ENCODE results near the gene CANX.

Gene CANX

GRCh38 chr5:179758955-179759354 lies 60.2 kb downstream of the CANX start:
- no peak for DNase-seq

- no peak for DNase-seq
Observed at GRCh38 chr5:179759581-179760551, 61.1 kb downstream of the CANX start.

- peak; percentile 1 for DNase-seq
Observed at GRCh38 chr5:179762079-179762780, 63.5 kb downstream of the CANX start.

- DNase-seq, result no peak
Observed at GRCh38 chr5:179762781-179763176, 64.0 kb downstream of the CANX start.

GRCh38 chr5:179763215-179763945 lies 64.6 kb downstream of the CANX start:
- DNase-seq, result peak; percentile 2

- DNase-seq, result no peak
Observed at GRCh38 chr5:179764056-179764455, 65.3 kb downstream of the CANX start.

GRCh38 chr5:179765400-179765799 lies 66.6 kb downstream of the CANX start:
- DNase-seq, result no peak

- DNase-seq, result no peak
Observed at GRCh38 chr5:179766021-179766725, 67.4 kb downstream of the CANX start.

- no peak for DNase-seq
Observed at GRCh38 chr5:179766726-179767455, 68.1 kb downstream of the CANX start.

GRCh38 chr5:179767496-179768100 lies 68.8 kb downstream of the CANX start:
- DNase-seq, result no peak

- DNase-seq, result no peak
Observed at GRCh38 chr5:179768326-179769085, 69.7 kb downstream of the CANX start.

- no peak for DNase-seq
Observed at GRCh38 chr5:179769271-179769670, 70.5 kb downstream of the CANX start.

- DNase-seq, result no peak
Observed at GRCh38 chr5:179769796-179770195, 71.0 kb downstream of the CANX start.

- no peak for DNase-seq
Observed at GRCh38 chr5:179771311-179771895, 72.6 kb downstream of the CANX start.

GRCh38 chr5:179772351-179772750 lies 73.6 kb downstream of the CANX start:
- DNase-seq, result no peak

GRCh38 chr5:179773686-179774040 lies 74.9 kb downstream of the CANX start:
- no peak for DNase-seq

GRCh38 chr5:179774442-179774841 lies 75.7 kb downstream of the CANX start:
- no peak for DNase-seq

GRCh38 chr5:179776411-179776938 lies 77.7 kb downstream of the CANX start:
- no peak for DNase-seq

GRCh38 chr5:179777456-179777855 lies 78.7 kb downstream of the CANX start:
- DNase-seq, result no peak

- no peak for DNase-seq
Observed at GRCh38 chr5:179777909-179778308, 79.1 kb downstream of the CANX start.

All from DMS153 (cell line).